A673 (cell line): ENCODE data around the gene SPAG8. TPM values are rescaled to one million over a fixed set of nuclear protein-coding genes. Genes with fewer than 3 reads are reported as not detected.

Experiments used
- BruUV-seq: library from RNA; stranded (reverse); fragments of 400-500 nt; replicated peaks from 2 replicates; lab custom pipeline; 2021; lab: Mats Ljungman, UMichigan
- CTCF ChIA-PET: fragments of 300-600 bp; sonication (Branson Sonifier 250); formaldehyde crosslinking; loops from one replicate; lab custom pipeline; 2022; ENCODE audit warnings: antibody characterized with exemption; lab: Charles Lee
- POLR2A ChIA-PET: fragments of 300-600 bp; sonication (Branson Sonifier 250); formaldehyde crosslinking; loops from one replicate; lab custom pipeline; 2022; ENCODE audit warnings: antibody characterized with exemption; ENCODE audit not compliant: low non-redundant PET; lab: Charles Lee
- DNase-seq: peaks from one replicate; pipeline ENCODE4 v3.0.0-alpha.2; 2015; ENCODE audit warnings: low spot score
- H3K27ac ChIP-seq: fragments of 200-600 bp; sonication (generic); 2 replicates; pipeline ENCODE4 v1.5.1; 2016; ENCODE audit warnings: mixed run types, low read depth, mild to moderate bottlenecking, mixed read lengths, antibody characterized with exemption, low read length; ENCODE audit not compliant: poor library complexity, severe bottlenecking
- H3K27me3 ChIP-seq: fragments of 200-600 bp; sonication (generic); replicated peaks from 2 replicates; pipeline ENCODE4 v1.6.1; 2017; ENCODE audit warnings: mixed run types, low read depth, mild to moderate bottlenecking, mixed read lengths, antibody characterized with exemption, low read length; ENCODE audit not compliant: insufficient read depth, poor library complexity
- H3K36me3 ChIP-seq: fragments of 200-600 bp; sonication (generic); 2 replicates; pipeline ENCODE4 v1.6.1; 2016; ENCODE audit warnings: mixed run types, mild to moderate bottlenecking, mixed read lengths, antibody characterized with exemption, low read length; ENCODE audit not compliant: insufficient read depth, poor library complexity, severe bottlenecking
- H3K4me1 ChIP-seq: fragments of 200-600 bp; sonication (generic); 2 replicates; pipeline ENCODE4 v1.6.1; 2017; ENCODE audit warnings: mixed run types, mild to moderate bottlenecking, mixed read lengths, antibody characterized with exemption, low read length; ENCODE audit not compliant: insufficient read depth, poor library complexity, severe bottlenecking
- H3K4me3 ChIP-seq: fragments of 200-600 bp; sonication (generic); 2 replicates; pipeline ENCODE4 v1.5.1; 2016; ENCODE audit warnings: low read depth, mixed run types, mild to moderate bottlenecking, mixed read lengths, low read length; ENCODE audit not compliant: poor library complexity, severe bottlenecking
- H3K9me3 ChIP-seq: fragments of 200-600 bp; sonication (generic); 2 replicates; pipeline ENCODE4 v1.6.1; 2016; ENCODE audit warnings: mixed run types, low read depth, mild to moderate bottlenecking, mixed read lengths, antibody characterized with exemption, low read length; ENCODE audit not compliant: poor library complexity, severe bottlenecking
- EZH2 ChIP-seq: fragments of 200-600 bp; sonication (generic); IDR thresholded peaks from 2 replicates; pipeline ENCODE4 v1.6.1; 2017; ENCODE audit warnings: borderline replicate concordance, low read depth, mild to moderate bottlenecking, mixed read lengths, antibody characterized with exemption, low read length; ENCODE audit not compliant: poor library complexity, severe bottlenecking
- intact Hi-C: fragments of 100-400 bp; cut with micrococcal nuclease; formaldehyde crosslinking; loops from one replicate; pipeline ENCODE4 v1.10.0; 2022; ENCODE audit not compliant: unreplicated experiment
- total RNA-seq: library from RNA; stranded (reverse); gene quantifications from 2 replicates; pipeline ENCODE4 v1.2.3, GENCODE V29; 2021
- TF ChIP-seq, protein P1 (sequence below): fragments of 300-800, 200-600 bp; sonication (generic); conservative IDR thresholded peaks from 2 replicates; pipeline ENCODE4 v1.5.1; 2017; ENCODE audit warnings: low read depth, mild to moderate bottlenecking, antibody characterized with exemption, low read length, moderate library complexity, mixed read lengths

Gene SPAG8
- total RNA-seq, 1 experiment from 2014 or later: 1.4 TPM

GRCh38 chr9:35806101-35806500 is 6.0 kb downstream of the SPAG8 start:
- BruUV-seq: no TSS peak
- ChIA-PET POLR2A (no interaction called here), CTCF (no interaction called here)
- H3K9me3 ChIP-seq: no peaks in the 10 kb centered on the region
- H3K27me3 ChIP-seq: no peaks in the 10 kb centered on the region
- no peaks in the 10 kb centered on the region for H3K4me1 ChIP-seq
- DNase-seq: no peak
- TF ChIP-seq, protein P1, sequence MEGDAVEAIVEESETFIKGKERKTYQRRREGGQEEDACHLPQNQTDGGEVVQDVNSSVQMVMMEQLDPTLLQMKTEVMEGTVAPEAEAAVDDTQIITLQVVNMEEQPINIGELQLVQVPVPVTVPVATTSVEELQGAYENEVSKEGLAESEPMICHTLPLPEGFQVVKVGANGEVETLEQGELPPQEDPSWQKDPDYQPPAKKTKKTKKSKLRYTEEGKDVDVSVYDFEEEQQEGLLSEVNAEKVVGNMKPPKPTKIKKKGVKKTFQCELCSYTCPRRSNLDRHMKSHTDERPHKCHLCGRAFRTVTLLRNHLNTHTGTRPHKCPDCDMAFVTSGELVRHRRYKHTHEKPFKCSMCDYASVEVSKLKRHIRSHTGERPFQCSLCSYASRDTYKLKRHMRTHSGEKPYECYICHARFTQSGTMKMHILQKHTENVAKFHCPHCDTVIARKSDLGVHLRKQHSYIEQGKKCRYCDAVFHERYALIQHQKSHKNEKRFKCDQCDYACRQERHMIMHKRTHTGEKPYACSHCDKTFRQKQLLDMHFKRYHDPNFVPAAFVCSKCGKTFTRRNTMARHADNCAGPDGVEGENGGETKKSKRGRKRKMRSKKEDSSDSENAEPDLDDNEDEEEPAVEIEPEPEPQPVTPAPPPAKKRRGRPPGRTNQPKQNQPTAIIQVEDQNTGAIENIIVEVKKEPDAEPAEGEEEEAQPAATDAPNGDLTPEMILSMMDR: no peak
- intact Hi-C loops: no loop called here
- no peak overlapping the region for H3K27ac ChIP-seq
- H3K36me3 ChIP-seq: peaks cover 5% of the 10 kb centered on the region
- H3K4me3 ChIP-seq: no peak overlapping the region

DNA sequence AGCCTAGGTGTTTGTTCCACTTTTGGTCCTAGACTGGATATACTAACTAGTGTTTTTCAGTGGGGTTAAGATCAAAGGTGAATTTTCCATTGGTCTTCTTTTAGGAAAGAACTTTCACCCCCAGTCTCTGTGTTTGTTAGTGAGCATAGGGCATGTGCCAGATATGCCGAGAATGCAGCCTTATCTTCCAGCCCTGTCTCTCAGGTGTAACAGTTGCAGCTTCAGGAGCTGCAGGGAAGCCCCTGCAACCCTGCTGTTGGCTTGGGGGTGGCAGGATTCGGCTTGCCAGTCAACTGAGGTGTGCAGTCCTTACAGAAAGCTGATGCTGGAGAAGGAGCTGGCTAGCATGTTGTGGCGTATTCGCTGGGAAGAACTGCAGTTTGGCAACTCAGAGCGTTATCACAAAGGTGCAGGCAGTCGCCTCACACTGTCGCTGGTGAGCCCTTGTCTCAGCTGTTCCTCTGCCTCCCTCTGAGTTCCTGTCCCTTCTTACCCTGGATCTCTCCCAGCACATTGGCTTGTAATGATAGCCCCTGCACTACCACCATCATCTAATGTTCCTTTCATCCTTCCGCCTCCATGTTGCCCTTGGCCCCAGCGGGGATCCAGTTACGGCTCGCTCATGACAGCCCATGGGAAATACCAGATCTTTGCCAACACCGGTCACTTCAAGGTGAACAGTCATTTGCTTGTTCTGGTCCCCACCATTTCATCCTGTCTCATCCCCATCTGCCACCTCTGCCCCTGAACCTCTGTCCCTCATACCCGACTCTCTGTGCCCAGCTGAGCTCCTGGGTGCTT is 10.5 kb downstream of the SPAG8 start:
- ChIA-PET CTCF (no interaction called here), POLR2A (no interaction called here)
- no TSS peak for BruUV-seq
- Histone ChIP-seq H3K27ac (no peak overlapping the region), H3K9me3 (no peaks in the 10 kb centered on the region), H3K36me3 (peaks cover 5% of the 10 kb centered on the region), H3K4me1 (no peaks in the 10 kb centered on the region), H3K27me3 (no peaks in the 10 kb centered on the region), H3K4me3 (no peak overlapping the region)
- no peak for DNase-seq
- intact Hi-C loops: no loop called here
- TF ChIP-seq EZH2: no peak
- TF ChIP-seq, protein P1: no peak

- POLR2A ChIA-PET: no interaction called here
- intact Hi-C loops: no loop called here
Observed at GRCh38 chr9:35800530-35800929, 11.5 kb downstream of the SPAG8 start.

More at GRCh38 chr9:35800530-35800929, 11.5 kb downstream of the SPAG8 start:
- Histone ChIP-seq H3K4me1 (no peaks in the 10 kb centered on the region), H3K9me3 (no peaks in the 10 kb centered on the region), H3K27ac (no peak overlapping the region), H3K27me3 (no peaks in the 10 kb centered on the region), H3K4me3 (no peak overlapping the region), H3K36me3 (peaks cover 5% of the 10 kb centered on the region)
- no peak for TF ChIP-seq EZH2
- TF ChIP-seq, protein P1: no peak
- CTCF ChIA-PET: no interaction called here
- no TSS peak for BruUV-seq
- no peak for DNase-seq
